ENCODE results near the gene ARHGAP42. TPM values are rescaled to one million over a fixed set of nuclear protein-coding genes. Genes with fewer than 3 reads are reported as not detected.
"Not testable (repeated sequence)": the region's sequence is repeated elsewhere in the genome, so short reads cannot be mapped to it uniquely, and the experiment has no call there.

ARHGAP42 gene
- total RNA-seq, 1 donor from 2014 or later = 25.3 TPM

- no peak for DNase-seq (ENCODE audit: low spot score, unreplicated experiment)
- Mint-ChIP-seq H3K27ac (no peak overlapping the region), H3K27me3 (no peaks in the 10 kb centered on the region), H3K4me3 (ENCODE audit: low read depth) (no peak overlapping the region), H3K36me3 (ENCODE audit: insufficient read depth) (peaks cover 2% of the 10 kb centered on the region), H3K4me1 (ENCODE audit: low read depth) (no peaks in the 10 kb centered on the region), H3K9me3 (ENCODE audit: low read depth) (peaks cover 13% of the 10 kb centered on the region)
- TF ChIP-seq CTCF (IDR thresholded peaks at IDR 0.05; ENCODE audit: unreplicated experiment) = no peak
These were observed 208.4 kb downstream of the ARHGAP42 start for GRCh38 chr11:100895449-100895848.

GRCh38 chr11:100895976-100896375, 208.9 kb downstream of the ARHGAP42 start:
- not testable (repeated sequence) for H3K4me3 Mint-ChIP-seq (ENCODE audit: low read depth); H3K4me1 Mint-ChIP-seq (ENCODE audit: low read depth)
- peaks cover 13% of the 10 kb centered on the region for H3K9me3 Mint-ChIP-seq (ENCODE audit: low read depth)

DNA sequence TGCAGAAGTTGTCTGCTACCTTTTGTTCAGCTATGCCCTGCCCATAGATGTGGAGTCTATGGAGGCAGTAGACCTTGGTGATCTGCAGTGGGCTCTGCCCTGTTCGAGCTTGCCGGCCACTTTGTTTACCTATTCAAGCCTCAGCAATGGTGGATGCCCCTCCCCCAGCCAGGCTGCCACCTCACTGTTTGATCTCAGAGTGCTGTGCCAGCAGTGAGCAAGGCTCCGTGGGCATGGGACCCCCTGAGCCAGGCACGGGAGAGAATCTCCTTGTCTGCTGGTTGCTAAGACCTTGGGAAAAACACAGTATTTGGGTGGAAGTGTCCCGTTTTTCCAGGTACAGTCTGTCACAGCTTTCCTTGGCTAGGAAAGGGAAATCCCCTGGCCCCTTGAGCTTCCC, 214.4 kb downstream of the ARHGAP42 start:
- H3K36me3 Mint-ChIP-seq (ENCODE audit: insufficient read depth); H3K27ac Mint-ChIP-seq; DNase-seq (ENCODE audit: low spot score, unreplicated experiment); H3K4me3 Mint-ChIP-seq (ENCODE audit: low read depth); H3K27me3 Mint-ChIP-seq; H3K4me1 Mint-ChIP-seq (ENCODE audit: low read depth): not testable (repeated sequence)
- H3K9me3 Mint-ChIP-seq (ENCODE audit: low read depth) = peaks cover 13% of the 10 kb centered on the region

More at GRCh38 chr11:100895976-100896375, 208.9 kb downstream of the ARHGAP42 start:
- H3K27me3 Mint-ChIP-seq; H3K36me3 Mint-ChIP-seq (ENCODE audit: insufficient read depth); DNase-seq (ENCODE audit: low spot score, unreplicated experiment); H3K27ac Mint-ChIP-seq: not testable (repeated sequence)

GRCh38 chr11:100902454-100903141, 215.5 kb downstream of the ARHGAP42 start:
- Mint-ChIP-seq H3K27me3 (no peaks in the 10 kb centered on the region), H3K36me3 (ENCODE audit: insufficient read depth) (peaks cover 4% of the 10 kb centered on the region), H3K4me1 (ENCODE audit: low read depth) (peaks cover 1% of the 10 kb centered on the region), H3K27ac (no peak overlapping the region), H3K4me3 (ENCODE audit: low read depth) (no peak overlapping the region), H3K9me3 (ENCODE audit: low read depth) (peaks cover 13% of the 10 kb centered on the region)
- DNase-seq (ENCODE audit: low spot score, unreplicated experiment) = no peak
- no peak for TF ChIP-seq CTCF (IDR thresholded peaks at IDR 0.05; ENCODE audit: unreplicated experiment)

- no peak for DNase-seq (ENCODE audit: low spot score, unreplicated experiment)
- Mint-ChIP-seq H3K36me3 (ENCODE audit: insufficient read depth) (peaks cover 4% of the 10 kb centered on the region), H3K4me1 (ENCODE audit: low read depth) (peaks cover 1% of the 10 kb centered on the region), H3K27me3 (no peaks in the 10 kb centered on the region), H3K27ac (no peak overlapping the region), H3K4me3 (ENCODE audit: low read depth) (no peak overlapping the region), H3K9me3 (ENCODE audit: low read depth) (peaks cover 13% of the 10 kb centered on the region)
- no peak for TF ChIP-seq CTCF (IDR thresholded peaks at IDR 0.05; ENCODE audit: unreplicated experiment)
These were observed 216.2 kb downstream of the ARHGAP42 start for GRCh38 chr11:100903284-100903683.

GRCh38 chr11:100905684-100906083, 218.6 kb downstream of the ARHGAP42 start:
- Mint-ChIP-seq H3K27me3 (no peaks in the 10 kb centered on the region), H3K9me3 (ENCODE audit: low read depth) (no peaks in the 10 kb centered on the region), H3K27ac (peak overlapping the region; percentile 41), H3K36me3 (ENCODE audit: insufficient read depth) (peaks cover 2% of the 10 kb centered on the region), H3K4me3 (ENCODE audit: low read depth) (no peak overlapping the region), H3K4me1 (ENCODE audit: low read depth) (peaks cover 1% of the 10 kb centered on the region)
- no peak for DNase-seq (ENCODE audit: low spot score, unreplicated experiment)
- TF ChIP-seq CTCF (IDR thresholded peaks at IDR 0.05; ENCODE audit: unreplicated experiment) = no peak
